ENCODE measurements around the gene SEMA5A. TPM values are rescaled to one million over a fixed set of nuclear protein-coding genes. Genes with fewer than 3 reads are reported as not detected.

The SEMA5A gene
- total RNA-seq, 6 experiments from 2014 or later = 3.1 to 12.6 (median 5.7) TPM

GRCh38 chr5:9121597-9121996 is 424.3 kb downstream of the SEMA5A start:
- 30% methylated on average over 1 of the region's 1 CpG for WGBS (ENCODE audit: insufficient coverage, low coverage, low lambda C conversion rate, missing lambda C conversion rate)
- H3K9me3 ChIP-seq = no peaks in the 10 kb centered on the region
- H3K27ac ChIP-seq = no peak overlapping the region

DNA sequence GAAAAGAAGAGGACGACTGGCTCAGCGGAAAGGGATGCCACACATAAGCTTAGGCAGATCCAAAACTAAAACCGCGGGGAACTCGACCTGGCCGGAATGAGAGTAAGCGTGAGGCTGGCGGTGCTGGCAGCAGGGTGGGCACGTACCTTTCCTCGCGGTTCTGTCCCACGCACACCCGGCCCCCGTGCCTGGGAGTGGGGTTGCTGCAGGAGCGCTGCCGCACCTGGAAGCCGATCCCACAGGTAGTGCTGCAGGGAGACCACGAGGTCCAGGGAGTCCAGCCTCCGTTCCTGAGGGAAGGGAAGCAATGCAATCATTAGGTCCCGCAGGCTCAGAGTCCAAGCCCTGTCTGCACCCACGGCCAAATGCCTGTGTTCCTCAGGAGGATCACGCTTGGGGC is 427.0 kb downstream of the SEMA5A start:
- ATAC-seq (no peak), DNase-seq (no peak)
- WGBS (ENCODE audit: insufficient coverage, low coverage, low lambda C conversion rate, missing lambda C conversion rate) = 89% methylated on average over 5 of the region's 22 CpGs
- TF ChIP-seq CTCF (IDR thresholded peaks at IDR 0.05) = no peak
- no peak for TF ChIP-seq POLR2A (IDR thresholded peaks at IDR 0.05)
- Histone ChIP-seq H3K9me3 (no peaks in the 10 kb centered on the region), H3K36me3 (no peaks in the 10 kb centered on the region), H3K4me1 (no peaks in the 10 kb centered on the region), H3K27ac (no peak overlapping the region), H3K4me3 (no peak overlapping the region), H3K27me3 (no peaks in the 10 kb centered on the region)
- intact Hi-C loops (cut with DNase I) = no loop called here

More at GRCh38 chr5:9121597-9121996, 424.3 kb downstream of the SEMA5A start:
- H3K4me3 ChIP-seq = no peak overlapping the region
- intact Hi-C loops (cut with DNase I) = no loop called here
- H3K4me1 ChIP-seq = no peaks in the 10 kb centered on the region
- no peaks in the 10 kb centered on the region for H3K36me3 ChIP-seq
- ATAC-seq = peak in 3 of 4 donors; percentile 36 to 82 (median 78)
- H3K27me3 ChIP-seq = no peaks in the 10 kb centered on the region
- no peak for DNase-seq
- no peak for TF ChIP-seq POLR2A (IDR thresholded peaks at IDR 0.05)
- no peak for TF ChIP-seq CTCF (IDR thresholded peaks at IDR 0.05)

GRCh38 chr5:9115093-9115492 is 430.8 kb downstream of the SEMA5A start:
- no peak for TF ChIP-seq CTCF (IDR thresholded peaks at IDR 0.05)
- no peak for TF ChIP-seq POLR2A (IDR thresholded peaks at IDR 0.05)
- DNase-seq (no peak), ATAC-seq (no peak)
- Histone ChIP-seq H3K36me3 (no peaks in the 10 kb centered on the region), H3K27me3 (no peaks in the 10 kb centered on the region), H3K9me3 (no peaks in the 10 kb centered on the region), H3K4me3 (no peak overlapping the region), H3K4me1 (no peaks in the 10 kb centered on the region), H3K27ac (no peak overlapping the region)
- intact Hi-C loops (cut with DNase I) = no loop called here
- WGBS (ENCODE audit: insufficient coverage, low coverage, low lambda C conversion rate, missing lambda C conversion rate) = 30% methylated on average over 1 of the region's 1 CpG

GRCh38 chr5:9112520-9113291 is 433.2 kb downstream of the SEMA5A start:
- ATAC-seq (no peak), DNase-seq (no peak)
- H3K9me3 ChIP-seq = no peaks in the 10 kb centered on the region
- H3K4me3 ChIP-seq = no peak overlapping the region
- no peak for TF ChIP-seq CTCF (IDR thresholded peaks at IDR 0.05)
- TF ChIP-seq POLR2A (IDR thresholded peaks at IDR 0.05) = no peak
- no peak overlapping the region for H3K27ac ChIP-seq
- 72% methylated on average over 4 of the region's 4 CpGs for WGBS (ENCODE audit: insufficient coverage, low coverage, low lambda C conversion rate, missing lambda C conversion rate)
- intact Hi-C loops (cut with DNase I) = no loop called here
- H3K36me3 ChIP-seq = peaks cover 0 to 2% (median 0%) of the 10 kb centered on the region in 4 donors
- no peaks in the 10 kb centered on the region for H3K4me1 ChIP-seq
- H3K27me3 ChIP-seq = no peaks in the 10 kb centered on the region
